Measurements from ENCODE around the gene C2orf49.

C2orf49 gene

GRCh38 chr2:105381101-105381668 is 43.8 kb downstream of the C2orf49 start:
- in situ Hi-C loops (cut with MboI; ENCODE audit: low sequenced_read_pairs): no loop called here

GRCh38 chr2:105382177-105382576 is 44.8 kb downstream of the C2orf49 start:
- in situ Hi-C loops (cut with MboI; ENCODE audit: low sequenced_read_pairs): no loop called here

- in situ Hi-C loops (cut with MboI; ENCODE audit: low sequenced_read_pairs): no loop called here
These were observed 46.3 kb downstream of the C2orf49 start for GRCh38 chr2:105383432-105384166.

- in situ Hi-C loops (cut with MboI; ENCODE audit: low sequenced_read_pairs): no loop called here
These were observed 46.9 kb downstream of the C2orf49 start for GRCh38 chr2:105384216-105384615.

GRCh38 chr2:105384861-105385260 is 47.5 kb downstream of the C2orf49 start:
- in situ Hi-C loops (cut with MboI; ENCODE audit: low sequenced_read_pairs): no loop called here

- in situ Hi-C loops (cut with MboI; ENCODE audit: low sequenced_read_pairs): no loop called here
These were observed 48.6 kb downstream of the C2orf49 start for GRCh38 chr2:105385731-105386540.

- in situ Hi-C loops (cut with MboI; ENCODE audit: low sequenced_read_pairs): no loop called here
These were observed 49.9 kb downstream of the C2orf49 start for GRCh38 chr2:105387225-105387624.

GRCh38 chr2:105388971-105389381 is 51.6 kb downstream of the C2orf49 start:
- in situ Hi-C loops (cut with MboI; ENCODE audit: low sequenced_read_pairs): no loop called here

GRCh38 chr2:105390454-105390853 is 53.1 kb downstream of the C2orf49 start:
- in situ Hi-C loops (cut with MboI; ENCODE audit: low sequenced_read_pairs): no loop called here

- in situ Hi-C loops (cut with MboI; ENCODE audit: low sequenced_read_pairs): no loop called here
These were observed 53.8 kb downstream of the C2orf49 start for GRCh38 chr2:105391058-105391627.

- in situ Hi-C loops (cut with MboI; ENCODE audit: low sequenced_read_pairs): no loop called here
These were observed 54.7 kb downstream of the C2orf49 start for GRCh38 chr2:105391763-105392662.

- in situ Hi-C loops (cut with MboI; ENCODE audit: low sequenced_read_pairs): no loop called here
These were observed 56.2 kb downstream of the C2orf49 start for GRCh38 chr2:105393373-105394055.

- in situ Hi-C loops (cut with MboI; ENCODE audit: low sequenced_read_pairs): no loop called here
These were observed 57.7 kb downstream of the C2orf49 start for GRCh38 chr2:105394951-105395611.

- in situ Hi-C loops (cut with MboI; ENCODE audit: low sequenced_read_pairs): no loop called here
These were observed 58.4 kb downstream of the C2orf49 start for GRCh38 chr2:105395691-105396090.

GRCh38 chr2:105396254-105397024 is 59.1 kb downstream of the C2orf49 start:
- in situ Hi-C loops (cut with MboI; ENCODE audit: low sequenced_read_pairs): no loop called here

GRCh38 chr2:105397025-105397722 is 59.8 kb downstream of the C2orf49 start:
- in situ Hi-C loops (cut with MboI; ENCODE audit: low sequenced_read_pairs): no loop called here

- in situ Hi-C loops (cut with MboI; ENCODE audit: low sequenced_read_pairs): no loop called here
These were observed 60.6 kb downstream of the C2orf49 start for GRCh38 chr2:105397953-105398335.

All from hTERT RPE-1 (cell line).